HEK293 (cell line): ENCODE measurements around the gene C2CD2L.

Experiments
- CTCF ChIA-PET: fragments of 350-600 bp; formaldehyde crosslinking; extraction: SDS; loops from one replicate; lab custom pipeline; 2021; ENCODE audit warnings: antibody characterized with exemption; lab: Yijun Ruan, JAX
- POLR2A ChIA-PET: fragments of 300-600 bp; formaldehyde crosslinking; extraction: SDS; loops from one replicate; lab custom pipeline; 2020; ENCODE audit warnings: antibody characterized with exemption, inconsistent platforms; lab: Yijun Ruan, JAX
- H3K27ac ChIP-seq: fragments of 200-500 bp; sonication (Bioruptor generic); 2 replicates; pipeline ENCODE4 v1.5.1; 2014; ENCODE audit warnings: low read depth, low read length, control low read depth, inconsistent platforms; ENCODE audit errors: extremely low read depth
- H3K36me3 ChIP-seq, 2 experiments: fragments of 200-500 bp in 1 of 2; sonication (Bioruptor generic) in 1 of 2; 1 replicate in 1 of 2; 2 replicates in 1 of 2; pipeline ENCODE4 v1.5.1; 2014 to 2017; ENCODE audit warnings: inconsistent platforms in 2 of 2, low read length in 2 of 2; ENCODE audit not compliant: control insufficient read depth in 2 of 2, insufficient read depth in 1 of 2
- H3K4me1 ChIP-seq: fragments of 200-500 bp; sonication (Bioruptor generic); 2 replicates; pipeline ENCODE4 v1.5.1; 2014; ENCODE audit warnings: mild to moderate bottlenecking, low read length, inconsistent platforms; ENCODE audit not compliant: control insufficient read depth, insufficient read depth
- H3K4me3 ChIP-seq: 2 replicates; pipeline ENCODE4 v1.5.1; 2011; ENCODE audit warnings: low read depth, mild to moderate bottlenecking, control low read depth, low read length, moderate library complexity
- H3K9me3 ChIP-seq: fragments of 200-500 bp; sonication (Bioruptor generic); 2 replicates; pipeline ENCODE4 v1.5.1; 2014; ENCODE audit warnings: low read depth, low read length, inconsistent platforms; ENCODE audit not compliant: control insufficient read depth, insufficient read depth
- PATZ1 ChIP-seq: fragments of 450-650 bp; formaldehyde crosslinking; IDR thresholded peaks from 2 replicates; pipeline ENCODE4 v1.5.1; 2016; ENCODE audit warnings: missing biosample characterization, missing genetic modification characterization
- SCRT1 ChIP-seq: fragments of 450-650 bp; formaldehyde crosslinking; IDR thresholded peaks from 2 replicates; pipeline ENCODE4 v1.5.1; 2016; ENCODE audit warnings: missing biosample characterization, missing genetic modification characterization, borderline replicate concordance
- TRIM28 ChIP-seq: IDR thresholded peaks from 2 replicates; pipeline ENCODE4 v1.6.1; 2011; ENCODE audit warnings: low read length, control low read depth, borderline replicate concordance
- ZBTB21 ChIP-seq: fragments of 450-650 bp; formaldehyde crosslinking; IDR thresholded peaks from 2 replicates; pipeline ENCODE4 v1.5.1; 2017; ENCODE audit warnings: missing biosample characterization, missing genetic modification characterization
- ZBTB7A ChIP-seq: fragments of 450-650 bp; formaldehyde crosslinking; IDR thresholded peaks from 2 replicates; pipeline ENCODE4 v1.5.1; 2016; ENCODE audit warnings: low read depth, missing biosample characterization, missing genetic modification characterization
- ZFP37 ChIP-seq: fragments of 450-650 bp; formaldehyde crosslinking; IDR thresholded peaks from 2 replicates; pipeline ENCODE4 v1.5.1; 2016; ENCODE audit warnings: missing biosample characterization, missing genetic modification characterization
- ZIC2 ChIP-seq: fragments of 450-650 bp; formaldehyde crosslinking; IDR thresholded peaks from 2 replicates; pipeline ENCODE4 v1.5.1; 2016; ENCODE audit warnings: missing biosample characterization, missing genetic modification characterization
- ZNF146 ChIP-seq: fragments of 450-650 bp; formaldehyde crosslinking; IDR thresholded peaks from 2 replicates; pipeline ENCODE4 v1.5.1; 2016; ENCODE audit warnings: missing biosample characterization, missing genetic modification characterization
- ZNF211 ChIP-seq: fragments of 450-650 bp; formaldehyde crosslinking; IDR thresholded peaks from 2 replicates; pipeline ENCODE4 v1.5.1; 2016; ENCODE audit warnings: low read depth, missing biosample characterization, missing genetic modification characterization
- ZNF623 ChIP-seq: fragments of 450-650 bp; formaldehyde crosslinking; IDR thresholded peaks from 2 replicates; pipeline ENCODE4 v1.5.1; 2016; ENCODE audit warnings: missing biosample characterization, missing genetic modification characterization
- TF ChIP-seq, protein P1 (sequence below): fragments of 450-650 bp; formaldehyde crosslinking; conservative IDR thresholded peaks from 2 replicates; pipeline ENCODE4 v1.5.1; 2016; ENCODE audit warnings: low read depth, missing biosample characterization, missing genetic modification characterization
- TF ChIP-seq, protein P2 (sequence below): fragments of 450-650 bp; formaldehyde crosslinking; IDR thresholded peaks from 2 replicates; pipeline ENCODE4 v1.5.1; 2016; ENCODE audit warnings: missing biosample characterization, missing genetic modification characterization
- TF ChIP-seq, protein P3 (sequence below): fragments of 450-650 bp; formaldehyde crosslinking; IDR thresholded peaks from 2 replicates; pipeline ENCODE4 v1.5.1; 2016; ENCODE audit warnings: missing biosample characterization, missing genetic modification characterization, borderline replicate concordance
- TF ChIP-seq, protein P4 (sequence below): fragments of 450-650 bp; formaldehyde crosslinking; IDR thresholded peaks from 2 replicates; pipeline ENCODE4 v1.5.1; 2017; ENCODE audit warnings: missing biosample characterization, missing genetic modification characterization
- TF ChIP-seq, protein P5 (sequence below): fragments of 450-650 bp; formaldehyde crosslinking; IDR thresholded peaks from 2 replicates; pipeline ENCODE4 v1.5.1; 2016; ENCODE audit warnings: missing biosample characterization, missing genetic modification characterization

The C2CD2L gene

DNA sequence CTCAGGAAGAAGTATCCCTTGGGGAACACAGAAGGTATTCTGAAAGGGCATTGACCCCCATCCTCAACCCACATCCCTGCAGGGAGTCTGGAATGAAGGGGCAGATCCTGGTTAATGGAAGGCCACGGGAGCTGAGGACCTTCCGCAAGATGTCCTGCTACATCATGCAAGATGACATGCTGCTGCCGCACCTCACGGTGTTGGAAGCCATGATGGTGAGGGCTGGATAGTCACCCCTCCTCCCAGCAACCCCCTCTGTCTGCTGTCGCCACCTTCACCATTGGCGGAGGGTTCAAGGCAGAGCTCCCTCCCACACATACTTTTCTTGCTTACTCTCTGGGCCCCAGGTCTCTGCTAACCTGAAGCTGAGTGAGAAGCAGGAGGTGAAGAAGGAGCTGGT lies 47.0 kb downstream of the C2CD2L start:
- ChIA-PET POLR2A (interaction anchor here (1.3 kb wide), 1 partner anchor 15 kb away, joined by 4 read pairs; no protein-coding TSS in a partner anchor), CTCF (interaction anchor here (0.7 to 2.9 kb wide), 6 partner anchors 9 to 168 kb away, joined by 3 to 10 read pairs (median 4); no protein-coding TSS in a partner anchor)
- H3K9me3 ChIP-seq = no peaks in the 10 kb centered on the region
- no peaks in the 10 kb centered on the region for H3K4me1 ChIP-seq
- peaks cover 0 to 25% of the 10 kb centered on the region in 2 experiments; a peak in 1 of 3 replicates for H3K36me3 ChIP-seq
- TF ChIP-seq, protein P1, sequence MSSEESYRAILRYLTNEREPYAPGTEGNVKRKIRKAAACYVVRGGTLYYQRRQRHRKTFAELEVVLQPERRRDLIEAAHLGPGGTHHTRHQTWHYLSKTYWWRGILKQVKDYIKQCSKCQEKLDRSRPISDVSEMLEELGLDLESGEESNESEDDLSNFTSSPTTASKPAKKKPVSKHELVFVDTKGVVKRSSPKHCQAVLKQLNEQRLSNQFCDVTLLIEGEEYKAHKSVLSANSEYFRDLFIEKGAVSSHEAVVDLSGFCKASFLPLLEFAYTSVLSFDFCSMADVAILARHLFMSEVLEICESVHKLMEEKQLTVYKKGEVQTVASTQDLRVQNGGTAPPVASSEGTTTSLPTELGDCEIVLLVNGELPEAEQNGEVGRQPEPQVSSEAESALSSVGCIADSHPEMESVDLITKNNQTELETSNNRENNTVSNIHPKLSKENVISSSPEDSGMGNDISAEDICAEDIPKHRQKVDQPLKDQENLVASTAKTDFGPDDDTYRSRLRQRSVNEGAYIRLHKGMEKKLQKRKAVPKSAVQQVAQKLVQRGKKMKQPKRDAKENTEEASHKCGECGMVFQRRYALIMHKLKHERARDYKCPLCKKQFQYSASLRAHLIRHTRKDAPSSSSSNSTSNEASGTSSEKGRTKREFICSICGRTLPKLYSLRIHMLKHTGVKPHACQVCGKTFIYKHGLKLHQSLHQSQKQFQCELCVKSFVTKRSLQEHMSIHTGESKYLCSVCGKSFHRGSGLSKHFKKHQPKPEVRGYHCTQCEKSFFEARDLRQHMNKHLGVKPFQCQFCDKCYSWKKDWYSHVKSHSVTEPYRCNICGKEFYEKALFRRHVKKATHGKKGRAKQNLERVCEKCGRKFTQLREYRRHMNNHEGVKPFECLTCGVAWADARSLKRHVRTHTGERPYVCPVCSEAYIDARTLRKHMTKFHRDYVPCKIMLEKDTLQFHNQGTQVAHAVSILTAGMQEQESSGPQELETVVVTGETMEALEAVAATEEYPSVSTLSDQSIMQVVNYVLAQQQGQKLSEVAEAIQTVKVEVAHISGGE (tag by site-specific recombination) = no peak
- TF ChIP-seq ZFP37 (tag by site-specific recombination) (no peak), ZBTB21 (no peak), ZBTB7A (tag by site-specific recombination) (no peak), ZNF623 (tag by site-specific recombination) (no peak), SCRT1 (tag by site-specific recombination) (no peak), PATZ1 (tag by site-specific recombination) (no peak), ZIC2 (no peak), TRIM28 (no peak), ZNF146 (tag by site-specific recombination) (no peak), ZNF211 (tag by site-specific recombination) (no peak)
- TF ChIP-seq, protein P2, sequence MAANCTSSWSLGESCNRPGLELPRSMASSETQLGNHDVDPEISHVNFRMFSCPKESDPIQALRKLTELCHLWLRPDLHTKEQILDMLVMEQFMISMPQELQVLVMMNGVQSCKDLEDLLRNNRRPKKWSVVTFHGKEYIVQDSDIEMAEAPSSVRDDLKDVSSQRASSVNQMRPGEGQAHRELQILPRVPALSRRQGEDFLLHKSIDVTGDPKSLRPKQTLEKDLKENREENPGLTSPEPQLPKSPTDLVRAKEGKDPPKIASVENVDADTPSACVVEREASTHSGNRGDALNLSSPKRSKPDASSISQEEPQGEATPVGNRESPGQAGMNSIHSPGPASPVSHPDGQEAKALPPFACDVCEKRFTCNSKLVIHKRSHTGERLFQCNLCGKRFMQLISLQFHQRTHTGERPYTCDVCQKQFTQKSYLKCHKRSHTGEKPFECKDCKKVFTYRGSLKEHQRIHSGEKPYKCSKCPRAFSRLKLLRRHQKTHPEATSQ (tag by site-specific recombination) = no peak
- TF ChIP-seq, protein P3, sequence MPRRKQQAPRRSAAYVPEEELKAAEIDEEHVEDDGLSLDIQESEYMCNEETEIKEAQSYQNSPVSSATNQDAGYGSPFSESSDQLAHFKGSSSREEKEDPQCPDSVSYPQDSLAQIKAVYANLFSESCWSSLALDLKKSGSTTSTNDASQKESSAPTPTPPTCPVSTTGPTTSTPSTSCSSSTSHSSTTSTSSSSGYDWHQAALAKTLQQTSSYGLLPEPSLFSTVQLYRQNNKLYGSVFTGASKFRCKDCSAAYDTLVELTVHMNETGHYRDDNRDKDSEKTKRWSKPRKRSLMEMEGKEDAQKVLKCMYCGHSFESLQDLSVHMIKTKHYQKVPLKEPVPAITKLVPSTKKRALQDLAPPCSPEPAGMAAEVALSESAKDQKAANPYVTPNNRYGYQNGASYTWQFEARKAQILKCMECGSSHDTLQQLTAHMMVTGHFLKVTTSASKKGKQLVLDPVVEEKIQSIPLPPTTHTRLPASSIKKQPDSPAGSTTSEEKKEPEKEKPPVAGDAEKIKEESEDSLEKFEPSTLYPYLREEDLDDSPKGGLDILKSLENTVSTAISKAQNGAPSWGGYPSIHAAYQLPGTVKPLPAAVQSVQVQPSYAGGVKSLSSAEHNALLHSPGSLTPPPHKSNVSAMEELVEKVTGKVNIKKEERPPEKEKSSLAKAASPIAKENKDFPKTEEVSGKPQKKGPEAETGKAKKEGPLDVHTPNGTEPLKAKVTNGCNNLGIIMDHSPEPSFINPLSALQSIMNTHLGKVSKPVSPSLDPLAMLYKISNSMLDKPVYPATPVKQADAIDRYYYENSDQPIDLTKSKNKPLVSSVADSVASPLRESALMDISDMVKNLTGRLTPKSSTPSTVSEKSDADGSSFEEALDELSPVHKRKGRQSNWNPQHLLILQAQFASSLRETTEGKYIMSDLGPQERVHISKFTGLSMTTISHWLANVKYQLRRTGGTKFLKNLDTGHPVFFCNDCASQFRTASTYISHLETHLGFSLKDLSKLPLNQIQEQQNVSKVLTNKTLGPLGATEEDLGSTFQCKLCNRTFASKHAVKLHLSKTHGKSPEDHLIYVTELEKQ (tag by site-specific recombination) = no peak
- TF ChIP-seq, protein P4, sequence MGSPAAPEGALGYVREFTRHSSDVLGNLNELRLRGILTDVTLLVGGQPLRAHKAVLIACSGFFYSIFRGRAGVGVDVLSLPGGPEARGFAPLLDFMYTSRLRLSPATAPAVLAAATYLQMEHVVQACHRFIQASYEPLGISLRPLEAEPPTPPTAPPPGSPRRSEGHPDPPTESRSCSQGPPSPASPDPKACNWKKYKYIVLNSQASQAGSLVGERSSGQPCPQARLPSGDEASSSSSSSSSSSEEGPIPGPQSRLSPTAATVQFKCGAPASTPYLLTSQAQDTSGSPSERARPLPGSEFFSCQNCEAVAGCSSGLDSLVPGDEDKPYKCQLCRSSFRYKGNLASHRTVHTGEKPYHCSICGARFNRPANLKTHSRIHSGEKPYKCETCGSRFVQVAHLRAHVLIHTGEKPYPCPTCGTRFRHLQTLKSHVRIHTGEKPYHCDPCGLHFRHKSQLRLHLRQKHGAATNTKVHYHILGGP = no peak
- TF ChIP-seq, protein P5, sequence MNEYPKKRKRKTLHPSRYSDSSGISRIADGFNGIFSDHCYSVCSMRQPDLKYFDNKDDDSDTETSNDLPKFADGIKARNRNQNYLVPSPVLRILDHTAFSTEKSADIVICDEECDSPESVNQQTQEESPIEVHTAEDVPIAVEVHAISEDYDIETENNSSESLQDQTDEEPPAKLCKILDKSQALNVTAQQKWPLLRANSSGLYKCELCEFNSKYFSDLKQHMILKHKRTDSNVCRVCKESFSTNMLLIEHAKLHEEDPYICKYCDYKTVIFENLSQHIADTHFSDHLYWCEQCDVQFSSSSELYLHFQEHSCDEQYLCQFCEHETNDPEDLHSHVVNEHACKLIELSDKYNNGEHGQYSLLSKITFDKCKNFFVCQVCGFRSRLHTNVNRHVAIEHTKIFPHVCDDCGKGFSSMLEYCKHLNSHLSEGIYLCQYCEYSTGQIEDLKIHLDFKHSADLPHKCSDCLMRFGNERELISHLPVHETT (tag by site-specific recombination) = no peak
- TF ChIP-seq, all 188 proteins: peak for 0
- Histone ChIP-seq H3K27ac (no peak overlapping the region), H3K4me3 (no peak overlapping the region)
